HepG2 (cell line): ENCODE results near the gene RNASE8. TPM values are rescaled to one million over a fixed set of nuclear protein-coding genes. Genes with fewer than 3 reads are reported as not detected.

Experiments used
- FOSL2 ChIP-seq: sonication (generic); formaldehyde crosslinking; IDR thresholded peaks from 2 replicates; pipeline ENCODE4 v1.4.0; 2020; ENCODE audit warnings: missing genetic modification reagents
- FOXM1 ChIP-seq: sonication (generic); formaldehyde crosslinking; IDR thresholded peaks from 2 replicates; pipeline ENCODE4 v1.5.0; 2020; ENCODE audit warnings: missing genetic modification reagents
- GMEB1 ChIP-seq: sonication (generic); formaldehyde crosslinking; IDR thresholded peaks from 2 replicates; pipeline ENCODE4 v1.5.1; 2020; ENCODE audit warnings: missing genetic modification reagents, mild to moderate bottlenecking, borderline replicate concordance
- HNF4G ChIP-seq, 2 experiments: sonication (generic) in 1 of 2; formaldehyde crosslinking in 1 of 2; IDR thresholded peaks; 2 replicates each; pipeline versions ENCODE4 v1.4.0 to v1.6.1; 2011 to 2020; ENCODE audit warnings: borderline replicate concordance in 2 of 2, low read depth in 2 of 2, mild to moderate bottlenecking in 2 of 2, low read length in 1 of 2, missing genetic modification reagents in 1 of 2, moderate library complexity in 1 of 2
- MAFG ChIP-seq: sonication (generic); formaldehyde crosslinking; IDR thresholded peaks from 2 replicates; pipeline ENCODE4 v1.5.1; 2020; ENCODE audit warnings: mild to moderate bottlenecking, missing genetic modification reagents
- MZF1 ChIP-seq: sonication (generic); formaldehyde crosslinking; IDR thresholded peaks from 2 replicates; pipeline ENCODE4 v1.8.1; 2023; ENCODE audit warnings: mild to moderate bottlenecking, missing genetic modification reagents, borderline replicate concordance
- NKX3-1 ChIP-seq: sonication (generic); formaldehyde crosslinking; IDR thresholded peaks from 2 replicates; pipeline ENCODE4 v1.5.0; 2020; ENCODE audit warnings: missing genetic modification reagents
- PCBP2 ChIP-seq: fragments of 200-400 bp; formaldehyde crosslinking; optimal IDR thresholded peaks from 2 replicates; pipeline ENCODE3; 2018; ENCODE audit warnings: low read length, low read depth; ENCODE audit not compliant: poor library complexity, severe bottlenecking
- SMARCE1 ChIP-seq: fragments of 450-650 bp; IDR thresholded peaks from 2 replicates; pipeline ENCODE4 v1.6.1; 2017; ENCODE audit warnings: borderline replicate concordance
- SUZ12 ChIP-seq: fragments of 150-350 bp; IDR thresholded peaks from 2 replicates; pipeline ENCODE4 v1.6.1; 2014; ENCODE audit warnings: low read depth, low read length
- TCF7L2 ChIP-seq: IDR thresholded peaks from 2 replicates; pipeline ENCODE4 v1.6.1; 2011; ENCODE audit warnings: mild to moderate bottlenecking, low read depth, low read length, moderate library complexity
- TRAFD1 ChIP-seq: sonication (generic); formaldehyde crosslinking; IDR thresholded peaks from 2 replicates; pipeline ENCODE4 v1.5.1; 2020; ENCODE audit warnings: missing genetic modification reagents, mild to moderate bottlenecking, borderline replicate concordance
- YY1 ChIP-seq: IDR thresholded peaks from 2 replicates; pipeline ENCODE4 v1.6.1; 2011; ENCODE audit warnings: low read length, low read depth, moderate library complexity, mild to moderate bottlenecking; ENCODE audit not compliant: insufficient read depth, insufficient replicate concordance
- ZMYM4 ChIP-seq: sonication (generic); formaldehyde crosslinking; IDR thresholded peaks from 2 replicates; pipeline ENCODE4 v1.8.1; 2023; ENCODE audit warnings: mild to moderate bottlenecking, missing genetic modification reagents
- ZNF530 ChIP-seq: sonication (generic); formaldehyde crosslinking; IDR thresholded peaks from 2 replicates; pipeline ENCODE4 v1.5.0; 2020; ENCODE audit warnings: low read depth, mild to moderate bottlenecking, missing genetic modification reagents
- ZNF740 ChIP-seq: sonication (generic); formaldehyde crosslinking; IDR thresholded peaks from 2 replicates; pipeline ENCODE4 v1.4.0; 2020; ENCODE audit warnings: missing genetic modification reagents
- ZSCAN9 ChIP-seq: IDR thresholded peaks from 2 replicates; pipeline ENCODE4 v1.6.1; 2016; ENCODE audit warnings: borderline replicate concordance
- polyA plus RNA-seq, 8 experiments: library from polyadenylated mRNA; depleted of rRNA in 3 of 8; stranded (reverse) in 7 of 8; unstranded in 1 of 8; fragments of >200 nt; fragmentation: Illumina TruSeq in 4 of 8; extraction: Trizol in 4 of 8; gene quantifications; 2 replicates each; pipeline versions ENCODE4 v1.2.1 to v1.2.3, GENCODE V29; 2011 to 2016; ENCODE audit warnings: low read depth in 4 of 8, missing spikeins in 1 of 8, mixed read lengths in 1 of 8; ENCODE audit not compliant: insufficient read depth in 1 of 8
- total RNA-seq, 5 experiments: library from RNA; depleted of rRNA; stranded (reverse); fragments of >200 nt; fragmentation: Illumina TruSeq; extraction: Trizol; gene quantifications; 2 replicates each; pipeline ENCODE4 v1.2.3, GENCODE V29; 2016; ENCODE audit warnings: low read depth in 1 of 5
- TF ChIP-seq, protein P1 (sequence below): sonication (generic); formaldehyde crosslinking; IDR thresholded peaks from 2 replicates; pipeline ENCODE4 v1.4.0; 2020; ENCODE audit warnings: missing genetic modification reagents
- TF ChIP-seq, protein P2 (sequence below): sonication (generic); formaldehyde crosslinking; IDR thresholded peaks from 2 replicates; pipeline ENCODE4 v1.4.0; 2020; ENCODE audit warnings: mild to moderate bottlenecking, missing genetic modification reagents
- TF ChIP-seq, protein P3 (sequence below): IDR thresholded peaks from 2 replicates; pipeline ENCODE4 v1.6.1; 2018; ENCODE audit warnings: missing genetic modification reagents, mild to moderate bottlenecking, missing compliant biosample characterization

Gene RNASE8
- total and polyA plus RNA-seq, 2 of the 13 experiments (the other 11 are each of a cell fraction or from before 2014, with no cell fraction given) = not detected

- TF ChIP-seq ZNF740 (CRISPR knock-in tag) (0 out of 2 replicates have a peak, but pooled peaks have one; percentile 38), SUZ12 (no peak), TRAFD1 (CRISPR knock-in tag) (0 out of 2 replicates have a peak, but pooled peaks have one; percentile 18), PCBP2 (no peak), MZF1 (CRISPR knock-in tag) (no peak), FOXM1 (CRISPR knock-in tag) (peak; percentile 86), TCF7L2 (no peak), MAFG (CRISPR knock-in tag) (no peak), SMARCE1 (no peak), NKX3-1 (CRISPR knock-in tag) (0 out of 2 replicates have a peak, but pooled peaks have one; percentile 77), YY1 (no peak), HNF4G (IDR thresholded peaks at IDR 0.05; ENCODE audit: borderline replicate concordance, low read depth, low read length) (peak; percentile 48; the same call in 1 of the 2 replicates), HNF4G (CRISPR knock-in tag; IDR thresholded peaks at IDR 0.05; ENCODE audit: borderline replicate concordance, low read depth) (peak; percentile 31; the same call in 1 of the 2 replicates), GMEB1 (no peak), ZMYM4 (CRISPR knock-in tag) (no peak; the same call in 1 of the 2 replicates), FOSL2 (peak; percentile 34), ZSCAN9 (CRISPR knock-in tag) (peak; percentile 42; the same call in 1 of the 2 replicates), ZNF530 (peak; percentile 48; the same call in 1 of the 2 replicates)
- TF ChIP-seq, protein P1, sequence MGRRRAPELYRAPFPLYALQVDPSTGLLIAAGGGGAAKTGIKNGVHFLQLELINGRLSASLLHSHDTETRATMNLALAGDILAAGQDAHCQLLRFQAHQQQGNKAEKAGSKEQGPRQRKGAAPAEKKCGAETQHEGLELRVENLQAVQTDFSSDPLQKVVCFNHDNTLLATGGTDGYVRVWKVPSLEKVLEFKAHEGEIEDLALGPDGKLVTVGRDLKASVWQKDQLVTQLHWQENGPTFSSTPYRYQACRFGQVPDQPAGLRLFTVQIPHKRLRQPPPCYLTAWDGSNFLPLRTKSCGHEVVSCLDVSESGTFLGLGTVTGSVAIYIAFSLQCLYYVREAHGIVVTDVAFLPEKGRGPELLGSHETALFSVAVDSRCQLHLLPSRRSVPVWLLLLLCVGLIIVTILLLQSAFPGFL (CRISPR knock-in tag) = 0 out of 2 replicates have a peak, but pooled peaks have one; percentile 54
- TF ChIP-seq, protein P2, sequence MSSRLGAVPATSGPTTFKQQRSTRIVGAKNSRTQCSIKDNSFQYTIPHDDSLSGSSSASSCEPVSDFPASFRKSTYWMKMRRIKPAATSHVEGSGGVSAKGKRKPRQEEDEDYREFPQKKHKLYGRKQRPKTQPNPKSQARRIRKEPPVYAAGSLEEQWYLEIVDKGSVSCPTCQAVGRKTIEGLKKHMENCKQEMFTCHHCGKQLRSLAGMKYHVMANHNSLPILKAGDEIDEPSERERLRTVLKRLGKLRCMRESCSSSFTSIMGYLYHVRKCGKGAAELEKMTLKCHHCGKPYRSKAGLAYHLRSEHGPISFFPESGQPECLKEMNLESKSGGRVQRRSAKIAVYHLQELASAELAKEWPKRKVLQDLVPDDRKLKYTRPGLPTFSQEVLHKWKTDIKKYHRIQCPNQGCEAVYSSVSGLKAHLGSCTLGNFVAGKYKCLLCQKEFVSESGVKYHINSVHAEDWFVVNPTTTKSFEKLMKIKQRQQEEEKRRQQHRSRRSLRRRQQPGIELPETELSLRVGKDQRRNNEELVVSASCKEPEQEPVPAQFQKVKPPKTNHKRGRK = no peak
- TF ChIP-seq, protein P3, sequence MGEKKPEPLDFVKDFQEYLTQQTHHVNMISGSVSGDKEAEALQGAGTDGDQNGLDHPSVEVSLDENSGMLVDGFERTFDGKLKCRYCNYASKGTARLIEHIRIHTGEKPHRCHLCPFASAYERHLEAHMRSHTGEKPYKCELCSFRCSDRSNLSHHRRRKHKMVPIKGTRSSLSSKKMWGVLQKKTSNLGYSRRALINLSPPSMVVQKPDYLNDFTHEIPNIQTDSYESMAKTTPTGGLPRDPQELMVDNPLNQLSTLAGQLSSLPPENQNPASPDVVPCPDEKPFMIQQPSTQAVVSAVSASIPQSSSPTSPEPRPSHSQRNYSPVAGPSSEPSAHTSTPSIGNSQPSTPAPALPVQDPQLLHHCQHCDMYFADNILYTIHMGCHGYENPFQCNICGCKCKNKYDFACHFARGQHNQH (CRISPR knock-in tag) = peak; percentile 57; the same call in 1 of the 2 replicates
Observed at GRCh38 chr14:21024585-21025370, 32.8 kb upstream of the RNASE8 start, which contains the start of gene NDRG2 (continued).
